WI38 (cell line): ENCODE measurements around the gene PLCB2.

Experiments used
- H3K4me3 ChIP-seq: 2 replicates; pipeline ENCODE4 v1.5.1; 2011; ENCODE audit warnings: low read depth, mild to moderate bottlenecking, control low read depth, low read length
- CTCF ChIP-seq: IDR thresholded peaks from 2 replicates; pipeline ENCODE4 v1.5.1; 2012; ENCODE audit warnings: low read depth, mild to moderate bottlenecking, control low read depth, low read length

The PLCB2 gene

GRCh38 chr15:40287968-40288367, 19.8 kb downstream of the PLCB2 start:
- no peak for TF ChIP-seq CTCF
- no peak overlapping the region for H3K4me3 ChIP-seq

GRCh38 chr15:40287505-40287904, 20.2 kb downstream of the PLCB2 start:
- no peak overlapping the region for H3K4me3 ChIP-seq
- TF ChIP-seq CTCF = no peak

- no peak for TF ChIP-seq CTCF
- no peak overlapping the region for H3K4me3 ChIP-seq
Measured at GRCh38 chr15:40286794-40287193, 20.9 kb downstream of the PLCB2 start.

GRCh38 chr15:40286061-40286532, 21.6 kb downstream of the PLCB2 start:
- TF ChIP-seq CTCF = no peak
- H3K4me3 ChIP-seq = no peak overlapping the region

- H3K4me3 ChIP-seq = no peak overlapping the region
- TF ChIP-seq CTCF = no peak
Measured at GRCh38 chr15:40285554-40286011, 22.2 kb downstream of the PLCB2 start.

GRCh38 chr15:40285151-40285550, 22.6 kb downstream of the PLCB2 start:
- TF ChIP-seq CTCF = no peak
- H3K4me3 ChIP-seq = no peak overlapping the region

- TF ChIP-seq CTCF = no peak
- H3K4me3 ChIP-seq = no peak overlapping the region
Measured at GRCh38 chr15:40283615-40284300, 24.0 kb downstream of the PLCB2 start.
